ENCODE data around the gene CCDC87.

DNA sequence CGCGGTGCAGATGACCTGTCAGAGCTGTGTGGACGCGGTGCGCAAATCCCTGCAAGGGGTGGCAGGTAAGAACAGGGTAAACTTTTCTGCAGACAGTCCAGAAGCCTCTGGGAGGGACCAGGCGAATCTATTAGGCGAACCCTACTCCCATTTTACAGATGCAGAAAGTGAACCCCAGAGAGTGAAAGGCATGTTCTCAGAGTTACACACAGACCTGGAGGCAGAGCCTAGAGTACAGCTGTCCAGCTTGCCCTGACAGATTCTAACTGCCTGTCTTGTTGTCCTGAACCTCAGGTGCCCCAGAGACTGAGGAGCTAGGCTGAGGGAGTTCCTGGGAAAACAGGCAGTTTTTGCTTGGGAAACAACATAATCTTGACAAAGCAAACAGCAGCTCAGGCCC lies 787 bp upstream of the CCDC87 start:
- TF ChIP-seq POLR2A (IDR thresholded peaks at IDR 0.05) (no peak), POLR2AphosphoS5 (IDR thresholded peaks at IDR 0.05) (no peak)
- TF ChIP-seq, protein P1, sequence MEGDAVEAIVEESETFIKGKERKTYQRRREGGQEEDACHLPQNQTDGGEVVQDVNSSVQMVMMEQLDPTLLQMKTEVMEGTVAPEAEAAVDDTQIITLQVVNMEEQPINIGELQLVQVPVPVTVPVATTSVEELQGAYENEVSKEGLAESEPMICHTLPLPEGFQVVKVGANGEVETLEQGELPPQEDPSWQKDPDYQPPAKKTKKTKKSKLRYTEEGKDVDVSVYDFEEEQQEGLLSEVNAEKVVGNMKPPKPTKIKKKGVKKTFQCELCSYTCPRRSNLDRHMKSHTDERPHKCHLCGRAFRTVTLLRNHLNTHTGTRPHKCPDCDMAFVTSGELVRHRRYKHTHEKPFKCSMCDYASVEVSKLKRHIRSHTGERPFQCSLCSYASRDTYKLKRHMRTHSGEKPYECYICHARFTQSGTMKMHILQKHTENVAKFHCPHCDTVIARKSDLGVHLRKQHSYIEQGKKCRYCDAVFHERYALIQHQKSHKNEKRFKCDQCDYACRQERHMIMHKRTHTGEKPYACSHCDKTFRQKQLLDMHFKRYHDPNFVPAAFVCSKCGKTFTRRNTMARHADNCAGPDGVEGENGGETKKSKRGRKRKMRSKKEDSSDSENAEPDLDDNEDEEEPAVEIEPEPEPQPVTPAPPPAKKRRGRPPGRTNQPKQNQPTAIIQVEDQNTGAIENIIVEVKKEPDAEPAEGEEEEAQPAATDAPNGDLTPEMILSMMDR (IDR thresholded peaks at IDR 0.05): no peak

Data from stomach (tissue), 4 donors.